Measurements from ENCODE around the gene MAGI2. TPM values are rescaled to one million over a fixed set of nuclear protein-coding genes. Genes with fewer than 3 reads are reported as not detected.

MAGI2 gene
- total RNA-seq, 1 donor from 2014 or later, result 6.9 TPM

DNA sequence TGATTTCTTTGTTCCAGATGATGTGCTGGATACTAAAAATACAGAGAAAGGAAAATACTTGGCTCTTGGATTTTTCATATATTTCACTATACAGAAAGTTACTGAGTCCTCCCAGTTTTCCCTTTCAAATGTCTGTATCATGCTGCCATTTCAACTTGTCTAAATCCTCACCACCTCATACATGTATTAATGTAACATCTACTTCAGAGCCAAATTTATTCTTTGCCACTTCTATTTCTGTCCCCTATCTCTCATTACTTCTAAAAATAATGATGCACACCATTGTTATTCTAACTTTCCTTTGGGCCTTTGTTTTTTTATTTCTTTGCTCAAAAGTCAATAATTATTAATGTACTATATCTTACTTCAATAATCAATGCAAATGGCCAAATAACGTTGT, 312.2 kb downstream of the MAGI2 start:
- no peak for TF ChIP-seq POLR2A (IDR thresholded peaks at IDR 0.05)
- no peak for TF ChIP-seq POLR2AphosphoS5 (IDR thresholded peaks at IDR 0.05; ENCODE audit: insufficient read depth in 1 of 2, low read depth in 1 of 2)
- TF ChIP-seq, protein P1, sequence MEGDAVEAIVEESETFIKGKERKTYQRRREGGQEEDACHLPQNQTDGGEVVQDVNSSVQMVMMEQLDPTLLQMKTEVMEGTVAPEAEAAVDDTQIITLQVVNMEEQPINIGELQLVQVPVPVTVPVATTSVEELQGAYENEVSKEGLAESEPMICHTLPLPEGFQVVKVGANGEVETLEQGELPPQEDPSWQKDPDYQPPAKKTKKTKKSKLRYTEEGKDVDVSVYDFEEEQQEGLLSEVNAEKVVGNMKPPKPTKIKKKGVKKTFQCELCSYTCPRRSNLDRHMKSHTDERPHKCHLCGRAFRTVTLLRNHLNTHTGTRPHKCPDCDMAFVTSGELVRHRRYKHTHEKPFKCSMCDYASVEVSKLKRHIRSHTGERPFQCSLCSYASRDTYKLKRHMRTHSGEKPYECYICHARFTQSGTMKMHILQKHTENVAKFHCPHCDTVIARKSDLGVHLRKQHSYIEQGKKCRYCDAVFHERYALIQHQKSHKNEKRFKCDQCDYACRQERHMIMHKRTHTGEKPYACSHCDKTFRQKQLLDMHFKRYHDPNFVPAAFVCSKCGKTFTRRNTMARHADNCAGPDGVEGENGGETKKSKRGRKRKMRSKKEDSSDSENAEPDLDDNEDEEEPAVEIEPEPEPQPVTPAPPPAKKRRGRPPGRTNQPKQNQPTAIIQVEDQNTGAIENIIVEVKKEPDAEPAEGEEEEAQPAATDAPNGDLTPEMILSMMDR (IDR thresholded peaks at IDR 0.05), result no peak
- H3K27me3 ChIP-seq, result no peaks in the 10 kb centered on the region
- intact Hi-C loops (cut with DNase I), result no loop called here
- no peak overlapping the region for H3K27ac ChIP-seq
- H3K4me1 ChIP-seq, result no peaks in the 10 kb centered on the region
- H3K9me3 ChIP-seq, result no peaks in the 10 kb centered on the region
- no peak for DNase-seq (ENCODE audit: extremely low spot score in 2 of 2)
- no peaks in the 10 kb centered on the region for H3K36me3 ChIP-seq
- no peak overlapping the region for H3K4me3 ChIP-seq

DNA sequence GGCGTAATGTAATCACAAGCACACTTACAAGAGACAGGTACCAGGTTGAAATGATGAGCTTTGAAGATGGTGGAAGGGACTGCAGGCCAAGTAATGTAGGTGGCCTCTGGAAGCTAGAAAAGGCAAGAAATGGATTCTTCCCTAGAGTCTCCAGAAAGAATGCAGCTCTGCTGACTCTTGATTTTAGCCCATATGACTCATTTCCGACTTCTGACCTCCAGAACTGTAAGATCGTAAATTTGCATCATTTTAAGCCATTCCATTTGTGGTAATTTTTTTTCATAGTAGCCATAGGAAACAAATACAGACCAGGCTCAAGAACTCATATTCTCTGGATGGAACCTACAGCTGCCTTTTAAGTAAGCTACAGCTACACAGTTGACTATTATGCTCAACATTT, 315.5 kb downstream of the MAGI2 start:
- H3K36me3 ChIP-seq, result no peaks in the 10 kb centered on the region
- TF ChIP-seq, protein P1 (IDR thresholded peaks at IDR 0.05), result no peak
- TF ChIP-seq POLR2A (IDR thresholded peaks at IDR 0.05), result no peak
- TF ChIP-seq POLR2AphosphoS5 (IDR thresholded peaks at IDR 0.05; ENCODE audit: insufficient read depth in 1 of 2, low read depth in 1 of 2), result no peak
- intact Hi-C loops (cut with DNase I), result no loop called here
- H3K4me1 ChIP-seq, result no peaks in the 10 kb centered on the region
- H3K9me3 ChIP-seq, result no peaks in the 10 kb centered on the region
- H3K27me3 ChIP-seq, result no peaks in the 10 kb centered on the region
- H3K27ac ChIP-seq, result no peak overlapping the region
- no peak for DNase-seq (ENCODE audit: extremely low spot score in 2 of 2)
- no peak overlapping the region for H3K4me3 ChIP-seq

DNA sequence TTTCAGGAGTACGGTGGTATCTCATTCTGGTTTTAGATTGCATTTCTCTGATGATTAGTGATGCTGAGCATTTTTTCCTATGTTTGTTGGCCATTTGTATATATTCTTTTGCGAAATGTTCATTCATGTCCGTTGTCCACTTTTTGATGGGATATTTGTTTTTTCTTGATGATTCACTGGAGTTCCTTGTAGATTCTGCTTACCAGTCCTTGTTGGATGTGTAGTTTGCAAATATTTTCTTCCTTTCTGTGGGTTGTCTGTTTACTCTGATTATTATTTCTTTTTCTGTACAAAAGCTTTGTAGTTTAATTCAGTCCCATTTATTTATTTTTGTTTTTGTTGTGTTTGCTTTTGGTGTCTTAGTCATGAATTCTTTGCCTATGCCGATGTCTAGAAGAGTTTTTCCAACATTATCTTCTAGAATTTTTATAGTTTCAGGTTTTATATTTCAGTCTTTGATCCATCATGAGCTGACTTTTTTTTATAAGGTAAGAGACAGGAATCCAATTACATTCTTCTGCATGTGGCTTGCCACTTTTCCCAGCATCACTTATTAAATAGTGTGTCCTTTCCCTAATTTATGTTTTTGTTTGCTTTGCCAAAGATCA, 320.5 kb downstream of the MAGI2 start:
- Histone ChIP-seq H3K4me1 (no peaks in the 10 kb centered on the region), H3K27ac (no peak overlapping the region), H3K9me3 (no peaks in the 10 kb centered on the region), H3K4me3 (no peak overlapping the region), H3K27me3 (no peaks in the 10 kb centered on the region), H3K36me3 (no peaks in the 10 kb centered on the region)
- no peak for DNase-seq (ENCODE audit: extremely low spot score in 2 of 2)
- TF ChIP-seq, protein P1 (IDR thresholded peaks at IDR 0.05), result no peak
- TF ChIP-seq POLR2A (IDR thresholded peaks at IDR 0.05), result no peak
- TF ChIP-seq POLR2AphosphoS5 (IDR thresholded peaks at IDR 0.05; ENCODE audit: insufficient read depth in 1 of 2, low read depth in 1 of 2), result no peak
- intact Hi-C loops (cut with DNase I), result no loop called here

DNA sequence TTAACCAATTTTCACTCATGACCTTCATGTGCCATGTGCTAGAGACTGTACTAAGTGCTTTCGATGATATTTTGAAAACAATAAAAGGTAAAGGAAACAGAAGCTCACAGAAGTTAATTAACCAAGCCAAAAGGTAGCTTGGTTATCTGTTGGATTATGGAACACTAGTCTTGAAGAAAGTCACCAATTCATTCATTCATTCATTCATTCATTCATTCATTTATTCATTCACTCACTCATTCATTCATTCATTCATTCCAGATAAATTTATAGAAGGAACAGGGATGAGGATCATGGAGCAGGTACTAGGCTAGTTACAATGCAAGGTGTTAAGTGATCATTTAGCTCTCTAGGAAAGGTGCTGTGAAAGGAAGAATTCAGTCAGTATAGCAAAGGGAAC, 322.8 kb downstream of the MAGI2 start:
- Histone ChIP-seq H3K36me3 (no peaks in the 10 kb centered on the region), H3K27me3 (no peaks in the 10 kb centered on the region), H3K9me3 (no peaks in the 10 kb centered on the region), H3K4me1 (no peaks in the 10 kb centered on the region), H3K27ac (no peak overlapping the region), H3K4me3 (no peak overlapping the region)
- intact Hi-C loops (cut with DNase I), result no loop called here
- TF ChIP-seq, protein P1 (IDR thresholded peaks at IDR 0.05), result no peak
- no peak for TF ChIP-seq POLR2AphosphoS5 (IDR thresholded peaks at IDR 0.05; ENCODE audit: insufficient read depth in 1 of 2, low read depth in 1 of 2)
- no peak for TF ChIP-seq POLR2A (IDR thresholded peaks at IDR 0.05)
- no peak for DNase-seq (ENCODE audit: extremely low spot score in 2 of 2)

DNA sequence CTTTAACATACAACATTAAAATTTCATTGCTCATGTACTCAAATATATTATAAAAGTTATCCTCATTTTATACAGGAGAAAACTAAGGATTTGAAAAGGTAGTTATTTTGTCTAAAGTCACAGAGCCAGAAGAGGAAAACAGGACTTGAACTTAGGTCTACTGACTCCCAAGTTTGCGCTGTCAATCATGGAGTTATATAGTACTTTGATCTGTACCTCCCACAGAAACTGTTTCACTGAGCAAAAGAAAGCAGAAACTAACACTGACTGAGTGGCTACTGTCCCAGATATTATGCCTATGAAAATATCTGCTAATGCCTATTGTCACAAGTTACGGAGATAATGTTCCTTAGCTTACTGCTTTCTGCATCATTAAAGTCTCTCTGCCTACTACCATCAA, 329.1 kb downstream of the MAGI2 start:
- DNase-seq (ENCODE audit: extremely low spot score in 2 of 2), result no peak
- intact Hi-C loops (cut with DNase I), result no loop called here
- Histone ChIP-seq H3K27ac (no peak overlapping the region), H3K9me3 (no peaks in the 10 kb centered on the region), H3K4me1 (no peaks in the 10 kb centered on the region), H3K4me3 (no peak overlapping the region), H3K36me3 (no peaks in the 10 kb centered on the region), H3K27me3 (no peaks in the 10 kb centered on the region)
- TF ChIP-seq POLR2AphosphoS5 (IDR thresholded peaks at IDR 0.05; ENCODE audit: insufficient read depth in 1 of 2, low read depth in 1 of 2) (no peak), POLR2A (IDR thresholded peaks at IDR 0.05) (no peak)
- TF ChIP-seq, protein P1 (IDR thresholded peaks at IDR 0.05), result no peak
